ENCODE measurements around the gene RAB30.

RAB30 gene

DNA sequence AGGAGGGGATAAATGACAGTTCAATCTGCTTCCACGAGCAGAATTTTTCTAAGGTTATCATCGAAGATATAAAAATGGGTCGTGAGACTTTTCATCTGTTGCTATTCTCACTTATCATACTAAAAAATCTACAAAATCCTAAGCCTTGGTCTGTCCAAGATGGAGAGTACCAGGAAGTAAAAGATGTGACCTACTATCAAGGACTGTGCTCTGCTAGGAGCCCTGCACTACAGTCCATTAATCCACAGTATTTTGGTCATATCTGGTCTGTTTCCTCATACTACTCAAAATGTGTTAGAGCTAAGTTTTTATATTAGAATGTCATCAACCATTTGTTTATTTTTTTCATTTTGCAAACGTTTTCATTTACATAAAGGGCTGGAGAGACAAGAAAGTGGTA lies 90.8 kb downstream of the RAB30 start:
- Mint-ChIP-seq H3K36me3 (ENCODE audit: low read depth) (peaks cover 22% of the 10 kb centered on the region), H3K4me3 (no peak overlapping the region), H3K27ac (no peak overlapping the region), H3K9me3 (no peaks in the 10 kb centered on the region), H3K27me3 (ENCODE audit: low read depth) (no peaks in the 10 kb centered on the region), H3K4me1 (no peaks in the 10 kb centered on the region)
- TF ChIP-seq, protein P1, sequence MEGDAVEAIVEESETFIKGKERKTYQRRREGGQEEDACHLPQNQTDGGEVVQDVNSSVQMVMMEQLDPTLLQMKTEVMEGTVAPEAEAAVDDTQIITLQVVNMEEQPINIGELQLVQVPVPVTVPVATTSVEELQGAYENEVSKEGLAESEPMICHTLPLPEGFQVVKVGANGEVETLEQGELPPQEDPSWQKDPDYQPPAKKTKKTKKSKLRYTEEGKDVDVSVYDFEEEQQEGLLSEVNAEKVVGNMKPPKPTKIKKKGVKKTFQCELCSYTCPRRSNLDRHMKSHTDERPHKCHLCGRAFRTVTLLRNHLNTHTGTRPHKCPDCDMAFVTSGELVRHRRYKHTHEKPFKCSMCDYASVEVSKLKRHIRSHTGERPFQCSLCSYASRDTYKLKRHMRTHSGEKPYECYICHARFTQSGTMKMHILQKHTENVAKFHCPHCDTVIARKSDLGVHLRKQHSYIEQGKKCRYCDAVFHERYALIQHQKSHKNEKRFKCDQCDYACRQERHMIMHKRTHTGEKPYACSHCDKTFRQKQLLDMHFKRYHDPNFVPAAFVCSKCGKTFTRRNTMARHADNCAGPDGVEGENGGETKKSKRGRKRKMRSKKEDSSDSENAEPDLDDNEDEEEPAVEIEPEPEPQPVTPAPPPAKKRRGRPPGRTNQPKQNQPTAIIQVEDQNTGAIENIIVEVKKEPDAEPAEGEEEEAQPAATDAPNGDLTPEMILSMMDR (IDR thresholded peaks at IDR 0.05; ENCODE audit: unreplicated experiment in 3 of 3), result no peak

DNA sequence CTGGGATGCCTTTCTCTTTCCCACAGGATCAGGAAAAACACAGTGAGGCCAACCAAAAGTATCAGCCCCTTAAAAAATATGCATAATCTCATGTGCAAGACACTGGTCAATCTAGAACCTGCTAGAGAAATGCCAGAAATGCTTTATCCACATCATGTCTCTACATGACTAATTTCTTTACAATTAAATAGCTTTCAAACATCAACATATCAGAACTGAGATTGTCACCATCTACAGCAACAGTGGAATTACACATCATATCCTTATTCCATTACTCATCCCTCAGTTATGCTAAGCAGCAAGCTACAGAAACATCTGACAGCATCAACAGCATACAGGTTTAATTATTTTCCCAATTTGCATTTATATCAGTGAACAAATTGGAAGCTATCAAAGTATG lies 91.4 kb downstream of the RAB30 start:
- no peaks in the 10 kb centered on the region for H3K27me3 Mint-ChIP-seq (ENCODE audit: low read depth)
- H3K27ac Mint-ChIP-seq, result no peak overlapping the region
- H3K36me3 Mint-ChIP-seq (ENCODE audit: low read depth), result peaks cover 22% of the 10 kb centered on the region

DNA sequence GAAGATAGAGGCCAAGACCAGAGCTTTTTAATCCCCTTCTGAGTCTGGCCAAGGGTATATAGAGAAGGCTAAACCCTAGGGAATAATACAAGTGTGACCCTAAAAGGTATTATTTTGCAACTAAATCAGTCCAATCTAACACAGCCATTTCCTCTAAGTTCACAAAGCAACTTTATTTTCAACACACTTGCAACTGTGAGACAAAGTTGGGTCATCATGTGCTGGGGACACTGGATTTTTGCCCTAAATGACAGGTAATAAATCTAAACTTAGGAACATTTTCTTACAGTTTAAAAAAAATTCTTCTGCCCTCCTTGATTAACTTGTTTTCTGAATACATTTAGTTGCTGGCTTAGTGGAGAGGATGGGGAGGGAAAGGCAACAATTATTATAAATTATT lies 91.9 kb downstream of the RAB30 start:
- H3K4me1 Mint-ChIP-seq, result no peaks in the 10 kb centered on the region
- H3K9me3 Mint-ChIP-seq, result no peaks in the 10 kb centered on the region
- H3K27me3 Mint-ChIP-seq (ENCODE audit: low read depth), result no peaks in the 10 kb centered on the region
- no peak overlapping the region for H3K4me3 Mint-ChIP-seq
- no peak overlapping the region for H3K27ac Mint-ChIP-seq
- TF ChIP-seq, protein P1 (IDR thresholded peaks at IDR 0.05; ENCODE audit: unreplicated experiment in 3 of 3), result no peak
- H3K36me3 Mint-ChIP-seq (ENCODE audit: low read depth), result peaks cover 22% of the 10 kb centered on the region

More for the DNA sequence above, 91.4 kb downstream of the RAB30 start:
- TF ChIP-seq, protein P1 (IDR thresholded peaks at IDR 0.05; ENCODE audit: unreplicated experiment in 3 of 3), result no peak
- no peaks in the 10 kb centered on the region for H3K9me3 Mint-ChIP-seq
- no peak overlapping the region for H3K4me3 Mint-ChIP-seq
- no peaks in the 10 kb centered on the region for H3K4me1 Mint-ChIP-seq

DNA sequence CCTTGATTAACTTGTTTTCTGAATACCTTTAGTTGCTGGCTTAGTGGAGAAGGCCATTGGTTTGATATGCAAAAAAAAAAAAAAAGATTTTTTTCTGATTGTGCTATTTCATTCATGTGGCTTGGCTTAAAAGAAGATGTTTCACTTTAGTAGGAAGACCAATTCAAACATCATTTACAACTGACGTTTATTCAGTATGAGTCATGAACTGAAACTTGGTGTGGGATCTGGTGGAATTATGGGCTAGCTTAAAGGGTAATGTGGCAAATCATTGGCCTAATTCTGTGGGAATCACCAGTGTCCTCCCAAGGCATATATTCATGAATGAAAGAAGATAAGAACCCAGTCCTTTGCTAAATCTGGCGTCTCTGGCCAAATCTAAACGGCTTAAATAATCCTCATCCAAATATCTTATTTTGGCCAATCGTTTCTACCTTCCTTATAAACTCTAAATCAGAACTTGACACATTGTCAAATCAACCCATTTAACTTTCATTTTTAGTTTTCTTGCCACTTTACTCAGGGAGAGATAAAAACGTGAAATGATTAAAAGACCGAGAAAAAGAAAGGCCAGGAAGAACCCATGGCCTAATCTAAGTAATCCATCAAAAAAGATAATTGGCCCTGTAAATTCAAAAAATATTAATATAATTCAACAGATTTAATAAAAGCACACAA lies 93.1 kb downstream of the RAB30 start:
- Mint-ChIP-seq H3K36me3 (ENCODE audit: low read depth) (peaks cover 13% of the 10 kb centered on the region), H3K27ac (no peak overlapping the region), H3K27me3 (ENCODE audit: low read depth) (no peaks in the 10 kb centered on the region), H3K4me3 (no peak overlapping the region), H3K9me3 (no peaks in the 10 kb centered on the region), H3K4me1 (no peaks in the 10 kb centered on the region)
- TF ChIP-seq, protein P1 (IDR thresholded peaks at IDR 0.05; ENCODE audit: unreplicated experiment in 3 of 3), result no peak

DNA sequence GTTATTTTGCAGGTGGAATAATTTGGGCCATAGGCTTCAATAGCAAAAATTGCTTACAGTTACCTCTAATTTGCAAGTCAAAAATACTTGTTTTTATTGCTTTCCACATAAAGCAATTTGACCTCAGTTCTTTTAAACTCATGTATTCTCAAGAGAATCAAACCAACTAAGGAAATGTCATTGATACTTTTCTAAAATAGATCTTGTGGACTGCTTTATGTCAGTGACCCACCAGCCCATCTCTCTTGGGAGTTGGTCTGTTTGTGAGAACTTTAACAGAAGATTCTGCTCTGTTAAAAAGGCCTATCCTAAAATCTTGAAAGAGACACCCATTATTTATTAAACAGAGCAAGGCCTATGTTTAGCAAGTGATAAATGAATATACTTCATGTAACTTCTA lies 94.9 kb downstream of the RAB30 start:
- no peaks in the 10 kb centered on the region for H3K4me1 Mint-ChIP-seq
- no peaks in the 10 kb centered on the region for H3K9me3 Mint-ChIP-seq
- no peak overlapping the region for H3K4me3 Mint-ChIP-seq
- peaks cover 8% of the 10 kb centered on the region for H3K36me3 Mint-ChIP-seq (ENCODE audit: low read depth)
- H3K27ac Mint-ChIP-seq, result no peak overlapping the region
- TF ChIP-seq, protein P1 (IDR thresholded peaks at IDR 0.05; ENCODE audit: unreplicated experiment in 3 of 3), result no peak
- H3K27me3 Mint-ChIP-seq (ENCODE audit: low read depth), result no peaks in the 10 kb centered on the region

DNA sequence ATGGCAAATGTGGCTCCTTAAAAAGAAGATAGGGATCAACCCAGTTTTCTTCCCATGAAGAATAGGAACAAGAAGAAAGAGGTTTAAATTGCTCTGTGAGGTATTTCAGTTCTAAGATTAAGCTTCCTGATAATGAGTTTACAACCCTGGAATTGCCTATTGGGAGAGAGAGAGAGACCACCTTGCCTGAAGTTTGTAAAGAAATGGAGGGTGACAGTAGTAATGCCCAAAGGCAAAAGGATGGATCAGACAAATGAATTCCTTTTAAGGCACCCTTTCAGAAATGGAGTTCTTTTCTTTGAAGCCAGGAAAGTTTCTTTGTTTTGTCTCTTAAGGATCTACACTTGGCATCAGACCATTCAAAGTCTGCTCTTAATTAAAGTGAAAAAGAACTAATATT lies 95.8 kb downstream of the RAB30 start:
- TF ChIP-seq, protein P1 (IDR thresholded peaks at IDR 0.05; ENCODE audit: unreplicated experiment in 3 of 3), result no peak
- peaks cover under 1% of the 10 kb centered on the region for H3K36me3 Mint-ChIP-seq (ENCODE audit: low read depth)
- H3K27me3 Mint-ChIP-seq (ENCODE audit: low read depth), result no peaks in the 10 kb centered on the region
- H3K4me3 Mint-ChIP-seq, result no peak overlapping the region
- no peak overlapping the region for H3K27ac Mint-ChIP-seq
- no peaks in the 10 kb centered on the region for H3K9me3 Mint-ChIP-seq
- no peaks in the 10 kb centered on the region for H3K4me1 Mint-ChIP-seq

All from nephron (organoid).